K562 (cell line): ENCODE results near the gene PDZD2. TPM values are rescaled to one million over a fixed set of nuclear protein-coding genes. Genes with fewer than 3 reads are reported as not detected.

Experiments used
- ATAC-seq: fragments of 200-7000 bp; cut with Tn5 transposase; 3 replicates; pipeline ENCODE4 v1.9.1; 2020; ENCODE audit warnings: moderate library complexity
- BruUV-seq: library from RNA; stranded (reverse); fragments of 400-500 nt; replicated peaks from 2 replicates; lab custom pipeline; 2021; lab: Mats Ljungman, UMichigan
- CTCF ChIA-PET: fragments of 300-600 bp; formaldehyde crosslinking; extraction: SDS; loops from one replicate; lab custom pipeline; 2021; ENCODE audit warnings: low intra/inter-chr PET ratio; lab: Yijun Ruan, JAX
- POLR2A ChIA-PET: fragments of 300-600, 350-650 bp; sonication (Branson Sonifier 250); formaldehyde crosslinking; extraction: SDS; loops from one replicate; lab custom pipeline; 2021; ENCODE audit warnings: antibody characterized with exemption, inconsistent platforms; lab: Yijun Ruan, JAX
- DNase-seq, 4 experiments: peaks; one replicate each; pipeline versions ENCODE4 v3.0.0 to v3.0.0-alpha.2; 2011 to 2018; ENCODE audit warnings: low spot score in 3 of 4, mixed read lengths in 3 of 4; ENCODE audit errors: extremely low read depth in 1 of 4
- FAIRE-seq: peaks from 2 replicates; lab custom pipeline; 2011; peaks lifted over from hg19 to GRCh38; lab: Jason Lieb, UNC
- H2AFZ ChIP-seq: 2 replicates; pipeline ENCODE4 v1.6.0; 2011; ENCODE audit warnings: low read depth, low read length, control low read depth, inconsistent platforms
- H3K27ac ChIP-seq: fragments of 200-600 bp; 3 replicates; pipeline ENCODE4 v1.8.0; 2011; ENCODE audit warnings: low read depth, mild to moderate bottlenecking, control low read depth, inconsistent platforms, low read length, moderate library complexity, mixed read lengths; ENCODE audit errors: extremely low read depth
- H3K27me3 ChIP-seq, 2 experiments: fragments of 300-600 bp in 1 of 2; 2 replicates in 1 of 2; 3 replicates in 1 of 2; pipeline versions ENCODE4 v1.6.0 to v1.8.0; 2011; ENCODE audit warnings: inconsistent platforms in 2 of 2, low read length in 2 of 2, mild to moderate bottlenecking in 1 of 2, mixed read lengths in 1 of 2, moderate library complexity in 1 of 2; ENCODE audit not compliant: control insufficient read depth in 2 of 2, insufficient read depth in 2 of 2
- H3K36me3 ChIP-seq: fragments of 300-600 bp; 3 replicates; pipeline ENCODE4 v1.8.0; 2011; ENCODE audit warnings: mild to moderate bottlenecking, low read length, inconsistent platforms; ENCODE audit not compliant: control insufficient read depth, insufficient read depth
- H3K4me1 ChIP-seq, 2 experiments: fragments of 200-600 bp in 1 of 2; replicated peaks in 1 of 2; 2 replicates in 1 of 2; 3 replicates in 1 of 2; pipeline versions ENCODE4 v1.5.1 to v1.8.0; 2011; ENCODE audit warnings: inconsistent platforms in 2 of 2, low read length in 2 of 2, mild to moderate bottlenecking in 1 of 2, mixed read lengths in 1 of 2, moderate library complexity in 1 of 2; ENCODE audit not compliant: control insufficient read depth in 2 of 2, insufficient read depth in 2 of 2
- H3K4me2 ChIP-seq: 2 replicates; pipeline ENCODE4 v1.6.1; 2011; ENCODE audit warnings: low read length, control low read depth, inconsistent platforms, mixed read lengths; ENCODE audit not compliant: insufficient read depth
- H3K4me3 ChIP-seq: fragments of 200-600 bp; sonication (generic), shearing (Covaris generic); 2 replicates; pipeline ENCODE4 v1.5.1; 2016; ENCODE audit warnings: control low read depth, inconsistent platforms
- H3K79me2 ChIP-seq: fragments of 200-600 bp; 3 replicates; pipeline ENCODE4 v1.8.0; 2011; ENCODE audit warnings: low read length, inconsistent platforms; ENCODE audit not compliant: control insufficient read depth, insufficient read depth
- H3K9ac ChIP-seq, 2 experiments: 2 replicates each; pipeline versions ENCODE4 v1.6.0 to v1.6.1; 2011; ENCODE audit warnings: low read depth in 2 of 2, low read length in 2 of 2, control low read depth in 1 of 2, inconsistent platforms in 1 of 2, mild to moderate bottlenecking in 1 of 2, mixed read lengths in 1 of 2; ENCODE audit not compliant: insufficient read depth in 1 of 2
- H3K9me1 ChIP-seq: one replicate; pipeline ENCODE4 v1.6.0; 2011; ENCODE audit warnings: inconsistent platforms, mild to moderate bottlenecking, low read length, moderate library complexity; ENCODE audit not compliant: control insufficient read depth, insufficient read depth
- H3K9me3 ChIP-seq: replicated peaks from 2 replicates; pipeline ENCODE4 v1.5.1; 2011; ENCODE audit warnings: low read depth, low read length, inconsistent platforms; ENCODE audit not compliant: control insufficient read depth, insufficient read depth
- H4K20me1 ChIP-seq: replicated peaks from 2 replicates; pipeline ENCODE4 v1.6.1; 2011; ENCODE audit warnings: low read length, inconsistent platforms, mixed read lengths; ENCODE audit not compliant: control insufficient read depth, insufficient read depth
- CCAR2 ChIP-seq: fragments of 200-400 bp; formaldehyde crosslinking; IDR thresholded peaks from 2 replicates; pipeline ENCODE4 v1.6.1; 2017; ENCODE audit warnings: mild to moderate bottlenecking, low read depth, low read length
- ETV6 ChIP-seq, 3 experiments: fragments of 150-350 bp in 1 of 3; sonication (generic) in 1 of 3; formaldehyde crosslinking in 1 of 3; IDR thresholded peaks; 2 replicates each; pipeline versions ENCODE4 v1.6.1 to v1.8.0; 2014 to 2022; ENCODE audit warnings: borderline replicate concordance in 2 of 3, low read depth in 2 of 3, antibody characterized with exemption in 1 of 3, low read length in 1 of 3, mild to moderate bottlenecking in 1 of 3, missing genetic modification reagents in 1 of 3
- FOXJ3 ChIP-seq: sonication (generic); formaldehyde crosslinking; IDR thresholded peaks from 2 replicates; pipeline ENCODE4 v1.4.0; 2020; ENCODE audit warnings: mild to moderate bottlenecking, missing genetic modification reagents
- HOXB6 ChIP-seq: fragments of 250-450 bp; sonication (Bioruptor Pico); IDR thresholded peaks from 2 replicates; pipeline ENCODE4 v1.5.1; 2022; ENCODE audit warnings: mild to moderate bottlenecking, borderline replicate concordance
- MED1 ChIP-seq: sonication (generic); formaldehyde crosslinking; IDR thresholded peaks from 2 replicates; pipeline ENCODE4 v1.8.1; 2023; ENCODE audit warnings: missing genetic modification reagents, borderline replicate concordance
- MTA2 ChIP-seq: fragments of 450-650 bp; IDR thresholded peaks from 2 replicates; pipeline ENCODE4 v1.6.1; 2016; ENCODE audit warnings: low read depth
- NR4A1 ChIP-seq, 2 experiments: fragments of 250-450 bp in 1 of 2; fragments of 450-650 bp in 1 of 2; sonication (Bioruptor Pico) in 1 of 2; IDR thresholded peaks; 2 replicates each; pipeline versions ENCODE4 v1.4.0 to v1.6.1; 2016 to 2020; ENCODE audit warnings: mild to moderate bottlenecking in 2 of 2, missing compliant biosample characterization in 1 of 2, missing genetic modification characterization in 1 of 2, moderate library complexity in 1 of 2
- NUFIP1 ChIP-seq: fragments of 450-650 bp; IDR thresholded peaks from 2 replicates; pipeline ENCODE4 v1.6.1; 2018; ENCODE audit not compliant: partially characterized antibody
- RBM34 ChIP-seq: fragments of 200-400 bp; formaldehyde crosslinking; IDR thresholded peaks from 2 replicates; pipeline ENCODE4 v1.6.1; 2018; ENCODE audit warnings: low read length, borderline replicate concordance; ENCODE audit not compliant: insufficient read depth
- RNF2 ChIP-seq: sonication (generic); IDR thresholded peaks from 2 replicates; pipeline ENCODE4 v1.6.1; 2016
- SETDB1 ChIP-seq: IDR thresholded peaks from one replicate; pipeline ENCODE4 v1.6.1; 2012; ENCODE audit warnings: low read length, control low read depth, inconsistent platforms
- TCF3 ChIP-seq: sonication (generic); formaldehyde crosslinking; IDR thresholded peaks from 2 replicates; pipeline ENCODE4 v1.4.0; 2020; ENCODE audit warnings: mild to moderate bottlenecking, missing genetic modification reagents
- TSC22D4 ChIP-seq: fragments of 450-650 bp; IDR thresholded peaks from 2 replicates; pipeline ENCODE4 v1.6.1; 2016; ENCODE audit warnings: missing genetic modification characterization, missing biosample characterization, control low read depth
- ZBTB34 ChIP-seq: fragments of 250-450 bp; sonication (Bioruptor Pico); IDR thresholded peaks from 2 replicates; pipeline ENCODE4 v1.8.0; 2021; ENCODE audit warnings: mild to moderate bottlenecking, moderate library complexity
- ZNF133 ChIP-seq: fragments of 250-450 bp; sonication (Bioruptor Pico); IDR thresholded peaks from 2 replicates; pipeline ENCODE4 v1.4.0; 2020; ENCODE audit warnings: mild to moderate bottlenecking
- ZNF24 ChIP-seq: fragments of 450-650 bp; IDR thresholded peaks from 2 replicates; pipeline ENCODE4 v1.6.1; 2016
- ZNF444 ChIP-seq: fragments of 250-450 bp; sonication (Bioruptor Pico); IDR thresholded peaks from 2 replicates; pipeline ENCODE4 v1.4.0; 2020; ENCODE audit warnings: mild to moderate bottlenecking, moderate library complexity
- ZNF785 ChIP-seq: fragments of 250-450 bp; sonication (Bioruptor Pico); IDR thresholded peaks from 2 replicates; pipeline ENCODE4 v1.4.0; 2020; ENCODE audit warnings: mild to moderate bottlenecking
- WGBS: fragments of 100-300 bp; shearing (Covaris generic); methylation state at CpG from one replicate; pipeline ENCODE4 v1.1.6; 2016; ENCODE audit warnings: low coverage, mixed read lengths; ENCODE audit not compliant: insufficient coverage; ENCODE audit errors: missing lambda C conversion rate; 5-methylcytosine and 5-hydroxymethylcytosine counted together
- in situ Hi-C: fragments of 300-500 bp; cut with MboI; formaldehyde crosslinking; loops from 4 replicates; pipeline ENCODE4 v1.15.0; 2018; ENCODE audit warnings: inconsistent platforms, mixed read lengths
- intact Hi-C: fragments of 100-400 bp; cut with micrococcal nuclease; formaldehyde crosslinking; loops from 2 replicates; pipeline ENCODE4 v1.14.2; 2022
- polyA plus RNA-seq, 8 experiments: library from polyadenylated mRNA; depleted of rRNA in 4 of 8; stranded (reverse) in 5 of 8; unstranded in 3 of 8; fragments of >200 nt; fragmentation: Nextera tagmentation in 2 of 8; fragmentation: Illumina TruSeq in 1 of 8; extraction: Ambion mirVana in 2 of 8; extraction: Trizol in 1 of 8; gene quantifications; 2 replicates each; pipeline versions ENCODE4 v1.2.1 to v1.2.3, GENCODE V29; 2011 to 2014; ENCODE audit warnings: inconsistent platforms in 1 of 8, missing spikeins in 1 of 8
- total RNA-seq, 7 experiments: library from RNA; depleted of rRNA in 6 of 7; stranded (reverse); fragments of >200 nt in 6 of 7; fragmentation: Illumina TruSeq in 2 of 7; extraction: Trizol in 2 of 7; gene quantifications; 2 replicates each; pipeline versions ENCODE4 v1.2.1 to v1.2.3, GENCODE V29; 2011 to 2021; ENCODE audit warnings: low replicate concordance in 1 of 7

The PDZD2 gene
- total and polyA plus RNA-seq, 9 of the 15 experiments (the other 6 are each of a cell fraction or from before 2014, with no cell fraction given) = 0.02 to 0.08 (median 0.04) TPM; not detected in 6

- no peak for TF ChIP-seq TCF3 (CRISPR knock-in tag)
- TF ChIP-seq, all 486 proteins: peak for 0
Measured at GRCh38 chr5:31866166-31866565, 227.2 kb downstream of the PDZD2 start (continued).

- ChIA-PET CTCF (no interaction called here), POLR2A (no interaction called here)
- intact Hi-C loops = no loop called here
- H3K79me2 ChIP-seq = no peaks in the 10 kb centered on the region
- H2AFZ ChIP-seq = no peak overlapping the region
- no peaks in the 10 kb centered on the region for H3K9me3 ChIP-seq
- no peaks in the 10 kb centered on the region for H3K36me3 ChIP-seq
- BruUV-seq = no TSS peak
- H3K4me1 ChIP-seq = no peaks in the 10 kb centered on the region
- H3K27me3 ChIP-seq = peaks cover 10 to 39% of the 10 kb centered on the region in 2 experiments; a peak in 4 of 5 replicates
- H3K4me3 ChIP-seq = no peak overlapping the region
- 3% methylated on average over 4 of the region's 4 CpGs for WGBS
- no peak for ATAC-seq
- H3K9ac ChIP-seq = no peak overlapping the region
- no peak overlapping the region for H3K27ac ChIP-seq
- no peaks in the 10 kb centered on the region for H3K9me1 ChIP-seq
- no peak for FAIRE-seq
- in situ Hi-C loops = no loop called here
- no peak overlapping the region for H3K4me2 ChIP-seq
- TF ChIP-seq ZNF133 (CRISPR knock-in tag) = no peak
- no peak for TF ChIP-seq FOXJ3
- no peak for TF ChIP-seq ZNF785 (CRISPR knock-in tag)
- TF ChIP-seq SETDB1 = no peak
- TF ChIP-seq RNF2 = no peak
- TF ChIP-seq ZNF444 (CRISPR knock-in tag) = no peak
- TF ChIP-seq NUFIP1 = no peak
- TF ChIP-seq TSC22D4 (tag) = no peak
- TF ChIP-seq NR4A1 (CRISPR knock-in tag; IDR thresholded peaks at IDR 0.05) = no peak
- TF ChIP-seq NR4A1 (tag; IDR thresholded peaks at IDR 0.05) = no peak
- no peak for TF ChIP-seq RBM34
- no peak for TF ChIP-seq MTA2
- no peak for TF ChIP-seq HOXB6 (CRISPR knock-in tag)
- TF ChIP-seq CCAR2 = no peak
- TF ChIP-seq ZBTB34 (CRISPR knock-in tag) = no peak
- TF ChIP-seq MED1 (CRISPR knock-in tag) = no peak
- TF ChIP-seq ZNF24 = no peak
- no peak for TF ChIP-seq ETV6 (IDR thresholded peaks at IDR 0.05; ENCODE audit: borderline replicate concordance in 1 of 2, low read depth in 2 of 2, low read length in 1 of 2)
- TF ChIP-seq ETV6 (CRISPR knock-in tag; IDR thresholded peaks at IDR 0.05; ENCODE audit: borderline replicate concordance) = no peak
- no peak for DNase-seq
- H4K20me1 ChIP-seq = no peaks in the 10 kb centered on the region
Measured at GRCh38 chr5:31867219-31867618, 228.3 kb downstream of the PDZD2 start.
